Stomach (tissue), 9 donors: ENCODE data around the gene EML2. TPM values are rescaled to one million over a fixed set of nuclear protein-coding genes. Genes with fewer than 3 reads are reported as not detected.

Source experiments
- DNase-seq, 2 donors: peaks; one replicate each; pipeline versions ENCODE4 v3.0.0 to v3.0.0-alpha.2; 2013 to 2019
- H3K27ac ChIP-seq, 5 donors: fragments of 200-600 bp in 4 of 5; sonication (generic) in 4 of 5; one replicate each; pipeline ENCODE4 v1.5.1; 2013 to 2019; ENCODE audit warnings: mild to moderate bottlenecking in 1 of 5, moderate library complexity in 1 of 5
- H3K27me3 ChIP-seq, 3 donors: fragments of 200-600 bp; sonication (generic); one replicate each; pipeline ENCODE4 v1.5.1; 2017 to 2019; ENCODE audit warnings: mixed run types in 1 of 3
- H3K36me3 ChIP-seq, 4 donors: fragments of 200-600 bp; sonication (generic); 1 replicate in 3 of 4; 2 replicates in 1 of 4; pipeline ENCODE4 v1.5.1; 2016 to 2019
- H3K4me1 ChIP-seq, 4 donors: fragments of 200-600 bp; sonication (generic); one replicate each; pipeline ENCODE4 v1.5.1; 2016 to 2019
- H3K4me3 ChIP-seq, 4 donors: fragments of 200-600 bp; sonication (generic) in 3 of 4; one replicate each; pipeline ENCODE4 v1.5.1; 2016 to 2019; ENCODE audit warnings: mild to moderate bottlenecking in 1 of 4
- H3K9me3 ChIP-seq, 4 donors: fragments of 200-600 bp; sonication (generic); one replicate each; pipeline ENCODE4 v1.5.1; 2016 to 2019
- CTCF ChIP-seq, 7 experiments: fragments of 450-650 bp in 4 of 7; fragments of 200-600 bp in 3 of 7; sonication (generic) in 3 of 7; IDR thresholded peaks; one replicate each; pipeline ENCODE4 v1.5.1; 2016 to 2019; ENCODE audit warnings: antibody characterized with exemption in 7 of 7, control low read depth in 2 of 7, mild to moderate bottlenecking in 1 of 7
- EP300 ChIP-seq: sonication (generic); formaldehyde crosslinking; IDR thresholded peaks from one replicate; pipeline ENCODE4 v1.6.1; 2017; ENCODE audit warnings: antibody characterized with exemption
- POLR2A ChIP-seq, 4 donors: fragments of 450-650 bp; IDR thresholded peaks; one replicate each; pipeline ENCODE4 v1.6.1; 2016; ENCODE audit warnings: antibody characterized with exemption in 4 of 4, control low read depth in 2 of 4, mild to moderate bottlenecking in 1 of 4, moderate library complexity in 1 of 4
- POLR2AphosphoS5 ChIP-seq, 3 donors: sonication (generic); formaldehyde crosslinking; IDR thresholded peaks; one replicate each; pipeline ENCODE4 v1.6.1; 2016; ENCODE audit warnings: antibody characterized with exemption in 3 of 3
- WGBS, 5 donors: extraction: QIAGEN DNeasy Blood & Tissue Kit in 3 of 5; methylation state at CpG; one replicate each; pipeline versions ENCODE4 v1.1.5 to v1.1.7; 2013 to 2018; 5-methylcytosine and 5-hydroxymethylcytosine counted together
- intact Hi-C: fragments of 100-400 bp; cut with DNase I; formaldehyde crosslinking; loops from one replicate; pipeline ENCODE4 v1.15.1; 2023; ENCODE audit warnings: low total_unique reads
- polyA plus RNA-seq, 3 donors: library from polyadenylated mRNA; stranded (reverse); fragments of 200-250 nt; gene quantifications; one replicate each; pipeline ENCODE4 v1.2.3, GENCODE V29; 2013
- total RNA-seq, 5 donors: library from RNA; depleted of rRNA; stranded (reverse); fragments of >200 nt; gene quantifications; one replicate each; pipeline versions ENCODE4 v1.1.0 to v1.2.3, GENCODE V29; 2014 to 2016
- donor health status: healthy with polysubstance abuse.
- donor health status: Bipolar disorder and iron deficiency.
- donor health status: healthy.

The EML2 gene
- total and polyA plus RNA-seq, 8 donors: 17.8 to 387 (median 32.8) TPM

DNA sequence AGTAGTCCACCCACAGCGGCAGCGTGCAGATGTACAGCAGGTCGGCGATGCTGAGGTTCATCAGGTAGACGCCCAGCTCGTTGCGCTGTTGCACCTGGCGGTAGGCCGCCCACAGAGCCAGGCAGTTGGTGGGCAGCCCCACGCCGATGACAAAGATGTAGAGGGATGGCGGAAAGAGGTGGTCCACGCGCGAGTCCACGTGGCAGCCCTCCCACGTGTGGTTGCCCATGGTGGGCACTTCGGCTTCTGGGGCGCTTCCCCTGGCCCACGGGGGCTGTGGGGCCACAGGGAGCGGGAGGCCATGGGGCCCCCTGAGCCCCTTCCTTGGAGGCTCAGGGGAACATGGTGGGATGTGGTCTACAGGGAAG is 47.6 kb downstream of the EML2 start:
- peaks cover 0 to 4% (median 0%) of the 10 kb centered on the region in 4 donors for H3K36me3 ChIP-seq
- TF ChIP-seq POLR2AphosphoS5 (IDR thresholded peaks at IDR 0.05) (no peak), POLR2A (IDR thresholded peaks at IDR 0.05) (no peak), CTCF (IDR thresholded peaks at IDR 0.05) (no peak), EP300 (no peak)
- no peak overlapping the region for H3K4me3 ChIP-seq
- no peak for DNase-seq
- peaks cover 0 to 60% (median 13%) of the 10 kb centered on the region in 3 donors for H3K27me3 ChIP-seq
- WGBS, 5 donors: 88 to 94% (median 89%) methylated on average over 16 to 21 of the region's 21 CpGs
- peaks cover 0 to 10% (median 4%) of the 10 kb centered on the region in 4 donors for H3K4me1 ChIP-seq
- no peaks in the 10 kb centered on the region for H3K9me3 ChIP-seq
- intact Hi-C loops: no loop called here
- H3K27ac ChIP-seq: no peak overlapping the region

GRCh38 chr19:45591004-45591637 is 48.1 kb downstream of the EML2 start:
- no peak overlapping the region for H3K4me3 ChIP-seq

DNA sequence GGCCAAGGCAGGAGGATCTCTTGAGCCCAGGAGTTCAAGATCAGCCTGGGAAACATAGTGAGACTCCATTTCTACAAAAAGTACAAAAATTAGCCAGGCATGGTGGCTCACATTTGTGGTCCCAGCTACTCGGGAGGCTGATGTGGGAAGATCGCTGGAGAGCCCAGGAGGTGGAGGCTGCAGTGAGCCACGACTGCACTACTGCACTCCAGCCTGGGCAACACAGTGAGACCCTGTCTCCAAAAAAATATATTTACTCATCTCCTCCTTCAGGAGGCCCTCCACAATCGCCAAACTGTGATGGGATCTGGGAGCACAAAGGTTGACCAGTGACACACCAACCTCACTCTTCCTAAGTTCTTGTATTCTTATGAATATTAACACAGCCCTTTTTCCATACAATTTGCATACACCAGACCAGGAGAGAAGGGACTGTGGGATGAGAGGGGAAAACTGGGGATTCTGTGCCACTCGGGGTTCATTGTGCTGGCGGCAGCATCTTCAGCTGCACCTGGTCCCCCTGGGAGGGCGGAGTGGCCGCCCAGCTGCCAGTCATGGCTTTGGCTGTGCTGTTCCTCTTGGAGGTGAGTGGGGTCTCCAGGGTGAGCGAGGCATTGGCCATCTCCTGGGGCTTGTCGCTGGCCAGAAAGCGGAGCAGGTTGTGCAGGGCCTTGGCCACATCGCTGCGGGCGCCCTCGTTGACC is 48.7 kb downstream of the EML2 start:
- Histone ChIP-seq H3K36me3 (peaks cover 0 to 4% (median 0%) of the 10 kb centered on the region in 4 donors), H3K27ac (no peak overlapping the region), H3K9me3 (no peaks in the 10 kb centered on the region), H3K4me1 (peaks cover under 1 to 12% (median 4%) of the 10 kb centered on the region in 4 donors), H3K27me3 (peaks cover 0 to 48% (median 13%) of the 10 kb centered on the region in 3 donors), H3K4me3 (no peak overlapping the region)
- no peak for DNase-seq
- TF ChIP-seq EP300 (no peak), POLR2AphosphoS5 (IDR thresholded peaks at IDR 0.05) (no peak)
- 50 to 60% (median 54%) methylated on average over 15 of the region's 15 CpGs for WGBS, 5 donors
- intact Hi-C loops: no loop called here

More at GRCh38 chr19:45591004-45591637, 48.1 kb downstream of the EML2 start:
- Histone ChIP-seq H3K9me3 (no peaks in the 10 kb centered on the region), H3K27me3 (peaks cover 0 to 55% (median 13%) of the 10 kb centered on the region in 3 donors), H3K36me3 (peaks cover 0 to 4% (median 0%) of the 10 kb centered on the region in 4 donors), H3K27ac (no peak overlapping the region), H3K4me1 (peaks cover 0 to 10% (median 4%) of the 10 kb centered on the region in 4 donors)
- peak; percentile 77 to 80 for DNase-seq
- intact Hi-C loops: no loop called here
- WGBS, 5 donors: 48 to 71% (median 49%) methylated on average over 35 to 48 of the region's 48 CpGs
- TF ChIP-seq POLR2A (IDR thresholded peaks at IDR 0.05): no peak
- TF ChIP-seq POLR2AphosphoS5 (IDR thresholded peaks at IDR 0.05): peak in 1 of 3 donors; percentile 45
- peak in 3 of 7 experiments; percentile 39 to 48 (median 43) for TF ChIP-seq CTCF (IDR thresholded peaks at IDR 0.05)

DNA sequence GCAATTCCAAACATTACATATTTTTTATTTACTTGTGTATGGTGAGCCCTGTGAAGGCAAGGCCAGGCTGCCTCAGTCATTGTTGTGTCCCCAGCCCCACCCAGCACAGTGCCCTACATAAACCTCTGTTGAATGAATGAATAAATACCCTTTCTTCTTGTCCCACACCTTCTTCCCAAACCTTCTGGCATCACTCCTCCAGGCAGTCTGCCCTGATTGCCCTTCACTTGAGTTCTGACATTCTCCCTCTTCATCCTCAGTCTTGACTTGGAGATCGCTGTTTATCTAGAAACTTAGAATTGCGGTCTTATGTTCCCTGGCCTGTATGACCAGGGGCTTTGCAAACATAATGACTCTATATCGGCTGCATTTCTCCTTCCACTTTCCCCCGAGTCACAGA is 49.4 kb downstream of the EML2 start:
- Histone ChIP-seq H3K27me3 (peaks cover 0 to 42% (median 13%) of the 10 kb centered on the region in 3 donors), H3K9me3 (no peaks in the 10 kb centered on the region), H3K27ac (no peak overlapping the region), H3K4me1 (peaks cover 4 to 16% (median 7%) of the 10 kb centered on the region in 4 donors), H3K4me3 (no peak overlapping the region), H3K36me3 (peaks cover 0 to 4% (median 0%) of the 10 kb centered on the region in 4 donors)
- DNase-seq: no peak
- 75 to 89% (median 75%) methylated on average over 4 of the region's 4 CpGs for WGBS, 5 donors
- TF ChIP-seq POLR2AphosphoS5 (IDR thresholded peaks at IDR 0.05) (no peak), POLR2A (IDR thresholded peaks at IDR 0.05) (no peak), CTCF (IDR thresholded peaks at IDR 0.05) (no peak), EP300 (no peak)
- intact Hi-C loops: no loop called here
